NB4 (cell line): Measurements from ENCODE around the gene CACNG4.

Experiments used
- MYC ChIP-seq: IDR thresholded peaks from 2 replicates; pipeline ENCODE4 v1.6.1; 2011; ENCODE audit warnings: low read depth, low read length
- POLR2A ChIP-seq: IDR thresholded peaks from 2 replicates; pipeline ENCODE4 v1.6.1; 2011; ENCODE audit warnings: mild to moderate bottlenecking; ENCODE audit not compliant: insufficient read length; ENCODE audit errors: extremely low read depth
- TF ChIP-seq, protein P1 (sequence below): IDR thresholded peaks from one replicate; pipeline ENCODE4 v1.5.1; 2012; ENCODE audit warnings: low read depth, low read length
- TF ChIP-seq, protein P2 (sequence below): IDR thresholded peaks from 2 replicates; pipeline ENCODE4 v1.6.1; 2011; ENCODE audit warnings: low read depth, low read length

DNA sequence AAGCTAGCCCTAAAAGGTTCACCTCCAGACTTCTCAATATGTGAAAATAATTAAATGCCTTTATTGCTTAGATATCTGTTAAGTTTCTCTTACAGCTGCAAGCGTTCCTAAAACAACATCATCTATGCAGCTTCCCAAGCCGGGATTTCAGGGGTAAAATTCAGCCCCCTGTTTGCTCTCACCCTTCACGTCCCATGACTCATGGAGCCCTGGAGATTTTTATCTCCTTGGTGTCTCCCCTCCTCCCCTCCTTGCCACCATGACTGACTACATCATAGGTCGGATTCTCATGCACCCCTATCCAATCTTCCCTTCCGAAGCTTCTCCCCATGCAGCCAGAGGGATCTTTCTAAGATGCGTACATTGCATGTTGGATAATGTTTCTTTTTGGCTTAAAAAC is 21.0 kb upstream of the CACNG4 start:
- TF ChIP-seq, protein P1, sequence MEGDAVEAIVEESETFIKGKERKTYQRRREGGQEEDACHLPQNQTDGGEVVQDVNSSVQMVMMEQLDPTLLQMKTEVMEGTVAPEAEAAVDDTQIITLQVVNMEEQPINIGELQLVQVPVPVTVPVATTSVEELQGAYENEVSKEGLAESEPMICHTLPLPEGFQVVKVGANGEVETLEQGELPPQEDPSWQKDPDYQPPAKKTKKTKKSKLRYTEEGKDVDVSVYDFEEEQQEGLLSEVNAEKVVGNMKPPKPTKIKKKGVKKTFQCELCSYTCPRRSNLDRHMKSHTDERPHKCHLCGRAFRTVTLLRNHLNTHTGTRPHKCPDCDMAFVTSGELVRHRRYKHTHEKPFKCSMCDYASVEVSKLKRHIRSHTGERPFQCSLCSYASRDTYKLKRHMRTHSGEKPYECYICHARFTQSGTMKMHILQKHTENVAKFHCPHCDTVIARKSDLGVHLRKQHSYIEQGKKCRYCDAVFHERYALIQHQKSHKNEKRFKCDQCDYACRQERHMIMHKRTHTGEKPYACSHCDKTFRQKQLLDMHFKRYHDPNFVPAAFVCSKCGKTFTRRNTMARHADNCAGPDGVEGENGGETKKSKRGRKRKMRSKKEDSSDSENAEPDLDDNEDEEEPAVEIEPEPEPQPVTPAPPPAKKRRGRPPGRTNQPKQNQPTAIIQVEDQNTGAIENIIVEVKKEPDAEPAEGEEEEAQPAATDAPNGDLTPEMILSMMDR: no peak
- TF ChIP-seq POLR2A (no peak), MYC (no peak)
- TF ChIP-seq, protein P2, sequence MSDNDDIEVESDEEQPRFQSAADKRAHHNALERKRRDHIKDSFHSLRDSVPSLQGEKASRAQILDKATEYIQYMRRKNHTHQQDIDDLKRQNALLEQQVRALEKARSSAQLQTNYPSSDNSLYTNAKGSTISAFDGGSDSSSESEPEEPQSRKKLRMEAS: no peak
